K562 (cell line): Measurements from ENCODE around the gene OR6V1. TPM values are rescaled to one million over a fixed set of nuclear protein-coding genes. Genes with fewer than 3 reads are reported as not detected.
A peak's percentile ranks its signal among the peaks of the same experiment; 100 is the strongest.

Experiments used
- BCL6 ChIP-seq: fragments of 250-450 bp; sonication (Bioruptor Pico); IDR thresholded peaks from 2 replicates; pipeline ENCODE4 v1.4.0; 2020
- HMG20B ChIP-seq: fragments of 250-450 bp; sonication (Bioruptor Pico); IDR thresholded peaks from 2 replicates; pipeline ENCODE4 v1.5.0; 2021; ENCODE audit warnings: mild to moderate bottlenecking
- MAFF ChIP-seq: IDR thresholded peaks from 2 replicates; pipeline ENCODE4 v1.6.1; 2012; ENCODE audit warnings: low read length, improper control_type of control experiment
- RAD21 ChIP-seq, 2 experiments: fragments of 250-450 bp in 1 of 2; fragments of 450-650 bp in 1 of 2; sonication (Bioruptor Pico) in 1 of 2; formaldehyde crosslinking in 1 of 2; IDR thresholded peaks in 1 of 2; conservative IDR thresholded peaks in 1 of 2; 2 replicates each; pipeline versions ENCODE4 v1.4.0 to v1.8.0; 2020 to 2022; ENCODE audit warnings: mild to moderate bottlenecking in 2 of 2, moderate library complexity in 1 of 2
- XRCC5 ChIP-seq: fragments of 200-400 bp; formaldehyde crosslinking; IDR thresholded peaks from 2 replicates; pipeline ENCODE4 v1.6.1; 2017; ENCODE audit warnings: low read depth, mild to moderate bottlenecking, low read length
- ZNF232 ChIP-seq: sonication (generic); formaldehyde crosslinking; IDR thresholded peaks from 2 replicates; pipeline ENCODE4 v1.8.0; 2022; ENCODE audit warnings: mild to moderate bottlenecking, missing genetic modification reagents
- ZNF668 ChIP-seq: fragments of 250-450 bp; sonication (Bioruptor Pico); IDR thresholded peaks from 2 replicates; pipeline ENCODE4 v1.8.0; 2022; ENCODE audit warnings: mild to moderate bottlenecking, inconsistent platforms
- polyA plus RNA-seq, 8 experiments: library from polyadenylated mRNA; depleted of rRNA in 4 of 8; stranded (reverse) in 5 of 8; unstranded in 3 of 8; fragments of >200 nt; fragmentation: Nextera tagmentation in 2 of 8; fragmentation: Illumina TruSeq in 1 of 8; extraction: Ambion mirVana in 2 of 8; extraction: Trizol in 1 of 8; gene quantifications; 2 replicates each; pipeline versions ENCODE4 v1.2.1 to v1.2.3, GENCODE V29; 2011 to 2014; ENCODE audit warnings: inconsistent platforms in 1 of 8, missing spikeins in 1 of 8
- total RNA-seq, 7 experiments: library from RNA; depleted of rRNA in 6 of 7; stranded (reverse); fragments of >200 nt in 6 of 7; fragmentation: Illumina TruSeq in 2 of 7; extraction: Trizol in 2 of 7; gene quantifications; 2 replicates each; pipeline versions ENCODE4 v1.2.1 to v1.2.3, GENCODE V29; 2011 to 2021; ENCODE audit warnings: low replicate concordance in 1 of 7
- TF ChIP-seq, protein P1 (sequence below), 2 experiments: fragments of 450-650 bp; formaldehyde crosslinking in 1 of 2; IDR thresholded peaks; 2 replicates each; pipeline versions ENCODE4 v1.4.0 to v1.6.1; 2014 to 2020; ENCODE audit warnings: mild to moderate bottlenecking in 2 of 2, borderline replicate concordance in 1 of 2, low read depth in 1 of 2
- TF ChIP-seq, protein P2 (sequence below): sonication (generic); formaldehyde crosslinking; IDR thresholded peaks from 2 replicates; pipeline ENCODE4 v1.4.0; 2020; ENCODE audit warnings: mild to moderate bottlenecking, missing genetic modification reagents
- TF ChIP-seq, protein P3 (sequence below): fragments of 150-350 bp; IDR thresholded peaks from 2 replicates; pipeline ENCODE4 v1.6.1; 2014; ENCODE audit warnings: low read depth, mild to moderate bottlenecking, low read length, borderline replicate concordance
- TF ChIP-seq, protein P4 (sequence below): IDR thresholded peaks from 2 replicates; pipeline ENCODE4 v1.6.1; 2012; ENCODE audit warnings: low read depth, low read length, improper control_type of control experiment, borderline replicate concordance

The OR6V1 gene
- total and polyA plus RNA-seq, 9 of the 15 experiments (the other 6 are each of a cell fraction or from before 2014, with no cell fraction given): not detected

DNA sequence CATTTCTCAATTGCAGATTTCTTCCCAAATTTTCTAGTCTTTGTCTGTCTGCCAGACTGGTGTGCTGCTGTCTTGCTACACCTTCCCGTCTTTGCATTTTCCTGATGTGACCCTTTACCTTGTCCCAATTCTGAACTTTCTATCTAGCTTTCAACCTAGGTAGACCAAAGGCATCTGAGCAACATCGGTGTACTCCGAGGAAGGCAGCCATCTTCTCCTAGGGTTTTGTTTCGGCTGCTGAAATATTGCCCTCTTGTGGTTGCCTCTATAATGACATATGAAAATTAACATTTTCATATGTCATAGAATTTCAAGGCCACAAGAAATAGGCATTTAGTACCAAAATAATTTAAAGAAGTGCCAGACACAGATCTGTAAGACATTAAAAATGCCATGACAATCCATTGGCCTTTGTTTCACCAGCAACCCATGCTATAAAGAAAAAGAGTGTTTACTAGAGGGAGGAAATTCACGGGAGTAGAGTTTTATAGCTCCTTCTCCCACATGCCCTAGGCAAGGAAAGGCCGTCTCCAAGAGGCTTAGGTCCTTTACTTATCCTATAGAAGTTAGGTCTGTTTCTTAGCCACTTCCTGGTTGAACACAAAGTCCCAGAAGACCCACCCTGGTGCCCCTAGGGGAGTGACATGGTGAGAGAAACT is 48.6 kb upstream of the OR6V1 start (continued):
- TF ChIP-seq, protein P1, sequence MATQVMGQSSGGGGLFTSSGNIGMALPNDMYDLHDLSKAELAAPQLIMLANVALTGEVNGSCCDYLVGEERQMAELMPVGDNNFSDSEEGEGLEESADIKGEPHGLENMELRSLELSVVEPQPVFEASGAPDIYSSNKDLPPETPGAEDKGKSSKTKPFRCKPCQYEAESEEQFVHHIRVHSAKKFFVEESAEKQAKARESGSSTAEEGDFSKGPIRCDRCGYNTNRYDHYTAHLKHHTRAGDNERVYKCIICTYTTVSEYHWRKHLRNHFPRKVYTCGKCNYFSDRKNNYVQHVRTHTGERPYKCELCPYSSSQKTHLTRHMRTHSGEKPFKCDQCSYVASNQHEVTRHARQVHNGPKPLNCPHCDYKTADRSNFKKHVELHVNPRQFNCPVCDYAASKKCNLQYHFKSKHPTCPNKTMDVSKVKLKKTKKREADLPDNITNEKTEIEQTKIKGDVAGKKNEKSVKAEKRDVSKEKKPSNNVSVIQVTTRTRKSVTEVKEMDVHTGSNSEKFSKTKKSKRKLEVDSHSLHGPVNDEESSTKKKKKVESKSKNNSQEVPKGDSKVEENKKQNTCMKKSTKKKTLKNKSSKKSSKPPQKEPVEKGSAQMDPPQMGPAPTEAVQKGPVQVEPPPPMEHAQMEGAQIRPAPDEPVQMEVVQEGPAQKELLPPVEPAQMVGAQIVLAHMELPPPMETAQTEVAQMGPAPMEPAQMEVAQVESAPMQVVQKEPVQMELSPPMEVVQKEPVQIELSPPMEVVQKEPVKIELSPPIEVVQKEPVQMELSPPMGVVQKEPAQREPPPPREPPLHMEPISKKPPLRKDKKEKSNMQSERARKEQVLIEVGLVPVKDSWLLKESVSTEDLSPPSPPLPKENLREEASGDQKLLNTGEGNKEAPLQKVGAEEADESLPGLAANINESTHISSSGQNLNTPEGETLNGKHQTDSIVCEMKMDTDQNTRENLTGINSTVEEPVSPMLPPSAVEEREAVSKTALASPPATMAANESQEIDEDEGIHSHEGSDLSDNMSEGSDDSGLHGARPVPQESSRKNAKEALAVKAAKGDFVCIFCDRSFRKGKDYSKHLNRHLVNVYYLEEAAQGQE (IDR thresholded peaks at IDR 0.05; ENCODE audit: borderline replicate concordance): peak; percentile 76; the same call in 1 of the 2 replicates
- TF ChIP-seq, protein P1 (CRISPR knock-in tag; IDR thresholded peaks at IDR 0.05; ENCODE audit: low read depth): no peak
- peak; percentile 87 to 88 for TF ChIP-seq RAD21 (CRISPR knock-in tag; conservative IDR thresholded peaks at IDR 0.05 in 1 of 2, IDR thresholded peaks at IDR 0.05 in 1 of 2)
- no peak for TF ChIP-seq ZNF232 (CRISPR knock-in tag)
- peak; percentile 52; the same call in 1 of the 2 replicates for TF ChIP-seq XRCC5
- peak; percentile 65; the same call in 1 of the 2 replicates for TF ChIP-seq ZNF668
- TF ChIP-seq, protein P2, sequence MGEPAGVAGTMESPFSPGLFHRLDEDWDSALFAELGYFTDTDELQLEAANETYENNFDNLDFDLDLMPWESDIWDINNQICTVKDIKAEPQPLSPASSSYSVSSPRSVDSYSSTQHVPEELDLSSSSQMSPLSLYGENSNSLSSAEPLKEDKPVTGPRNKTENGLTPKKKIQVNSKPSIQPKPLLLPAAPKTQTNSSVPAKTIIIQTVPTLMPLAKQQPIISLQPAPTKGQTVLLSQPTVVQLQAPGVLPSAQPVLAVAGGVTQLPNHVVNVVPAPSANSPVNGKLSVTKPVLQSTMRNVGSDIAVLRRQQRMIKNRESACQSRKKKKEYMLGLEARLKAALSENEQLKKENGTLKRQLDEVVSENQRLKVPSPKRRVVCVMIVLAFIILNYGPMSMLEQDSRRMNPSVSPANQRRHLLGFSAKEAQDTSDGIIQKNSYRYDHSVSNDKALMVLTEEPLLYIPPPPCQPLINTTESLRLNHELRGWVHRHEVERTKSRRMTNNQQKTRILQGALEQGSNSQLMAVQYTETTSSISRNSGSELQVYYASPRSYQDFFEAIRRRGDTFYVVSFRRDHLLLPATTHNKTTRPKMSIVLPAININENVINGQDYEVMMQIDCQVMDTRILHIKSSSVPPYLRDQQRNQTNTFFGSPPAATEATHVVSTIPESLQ (CRISPR knock-in tag): no peak
- TF ChIP-seq, protein P3, sequence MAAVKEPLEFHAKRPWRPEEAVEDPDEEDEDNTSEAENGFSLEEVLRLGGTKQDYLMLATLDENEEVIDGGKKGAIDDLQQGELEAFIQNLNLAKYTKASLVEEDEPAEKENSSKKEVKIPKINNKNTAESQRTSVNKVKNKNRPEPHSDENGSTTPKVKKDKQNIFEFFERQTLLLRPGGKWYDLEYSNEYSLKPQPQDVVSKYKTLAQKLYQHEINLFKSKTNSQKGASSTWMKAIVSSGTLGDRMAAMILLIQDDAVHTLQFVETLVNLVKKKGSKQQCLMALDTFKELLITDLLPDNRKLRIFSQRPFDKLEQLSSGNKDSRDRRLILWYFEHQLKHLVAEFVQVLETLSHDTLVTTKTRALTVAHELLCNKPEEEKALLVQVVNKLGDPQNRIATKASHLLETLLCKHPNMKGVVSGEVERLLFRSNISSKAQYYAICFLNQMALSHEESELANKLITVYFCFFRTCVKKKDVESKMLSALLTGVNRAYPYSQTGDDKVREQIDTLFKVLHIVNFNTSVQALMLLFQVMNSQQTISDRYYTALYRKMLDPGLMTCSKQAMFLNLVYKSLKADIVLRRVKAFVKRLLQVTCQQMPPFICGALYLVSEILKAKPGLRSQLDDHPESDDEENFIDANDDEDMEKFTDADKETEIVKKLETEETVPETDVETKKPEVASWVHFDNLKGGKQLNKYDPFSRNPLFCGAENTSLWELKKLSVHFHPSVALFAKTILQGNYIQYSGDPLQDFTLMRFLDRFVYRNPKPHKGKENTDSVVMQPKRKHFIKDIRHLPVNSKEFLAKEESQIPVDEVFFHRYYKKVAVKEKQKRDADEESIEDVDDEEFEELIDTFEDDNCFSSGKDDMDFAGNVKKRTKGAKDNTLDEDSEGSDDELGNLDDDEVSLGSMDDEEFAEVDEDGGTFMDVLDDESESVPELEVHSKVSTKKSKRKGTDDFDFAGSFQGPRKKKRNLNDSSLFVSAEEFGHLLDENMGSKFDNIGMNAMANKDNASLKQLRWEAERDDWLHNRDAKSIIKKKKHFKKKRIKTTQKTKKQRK: no peak
- TF ChIP-seq MAFF: no peak
- TF ChIP-seq HMG20B (CRISPR knock-in tag): no peak
- TF ChIP-seq BCL6 (CRISPR knock-in tag): no peak
- TF ChIP-seq, protein P4, sequence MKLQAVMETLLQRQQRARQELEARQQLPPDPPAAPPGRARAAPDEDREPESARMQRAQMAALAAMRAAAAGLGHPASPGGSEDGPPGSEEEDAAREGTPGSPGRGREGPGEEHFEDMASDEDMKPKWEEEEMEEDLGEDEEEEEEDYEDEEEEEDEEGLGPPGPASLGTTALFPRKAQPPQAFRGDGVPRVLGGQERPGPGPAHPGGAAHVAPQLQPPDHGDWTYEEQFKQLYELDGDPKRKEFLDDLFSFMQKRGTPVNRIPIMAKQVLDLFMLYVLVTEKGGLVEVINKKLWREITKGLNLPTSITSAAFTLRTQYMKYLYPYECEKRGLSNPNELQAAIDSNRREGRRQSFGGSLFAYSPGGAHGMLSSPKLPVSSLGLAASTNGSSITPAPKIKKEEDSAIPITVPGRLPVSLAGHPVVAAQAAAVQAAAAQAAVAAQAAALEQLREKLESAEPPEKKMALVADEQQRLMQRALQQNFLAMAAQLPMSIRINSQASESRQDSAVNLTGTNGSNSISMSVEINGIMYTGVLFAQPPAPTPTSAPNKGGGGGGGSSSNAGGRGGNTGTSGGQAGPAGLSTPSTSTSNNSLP: peak; percentile 73; the same call in 1 of the 2 replicates
